ENCODE measurements around the gene ROBO4.

DNA sequence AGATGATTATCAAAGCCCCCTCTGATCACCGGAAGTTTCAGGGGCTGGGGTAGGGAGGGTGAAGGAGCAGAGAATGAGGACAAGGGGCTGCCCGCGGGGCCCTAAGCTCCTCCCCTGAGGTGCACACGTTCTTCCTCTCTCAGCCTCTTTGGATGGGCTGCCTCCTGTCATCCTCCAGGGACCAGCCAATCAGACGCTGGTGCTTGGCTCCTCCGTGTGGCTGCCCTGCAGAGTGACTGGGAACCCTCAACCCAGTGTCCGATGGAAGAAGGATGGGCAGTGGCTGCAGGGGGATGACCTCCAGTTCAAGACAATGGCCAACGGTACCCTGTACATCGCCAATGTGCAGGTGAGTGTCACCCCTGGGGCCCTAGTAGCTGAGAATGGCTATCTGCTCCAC, 24.9 kb downstream of the ROBO4 start:
- TF ChIP-seq YY1 (IDR thresholded peaks at IDR 0.05; ENCODE audit: insufficient read depth, insufficient read length): no peak
- no peak for TF ChIP-seq ZNF274 (IDR thresholded peaks at IDR 0.05; ENCODE audit: low read depth, low read length)
- no peak for TF ChIP-seq SUZ12 (IDR thresholded peaks at IDR 0.05; ENCODE audit: extremely low read depth, insufficient read depth, insufficient read length)
